Measurements from ENCODE around the gene VSIG10L.

Gene VSIG10L

DNA sequence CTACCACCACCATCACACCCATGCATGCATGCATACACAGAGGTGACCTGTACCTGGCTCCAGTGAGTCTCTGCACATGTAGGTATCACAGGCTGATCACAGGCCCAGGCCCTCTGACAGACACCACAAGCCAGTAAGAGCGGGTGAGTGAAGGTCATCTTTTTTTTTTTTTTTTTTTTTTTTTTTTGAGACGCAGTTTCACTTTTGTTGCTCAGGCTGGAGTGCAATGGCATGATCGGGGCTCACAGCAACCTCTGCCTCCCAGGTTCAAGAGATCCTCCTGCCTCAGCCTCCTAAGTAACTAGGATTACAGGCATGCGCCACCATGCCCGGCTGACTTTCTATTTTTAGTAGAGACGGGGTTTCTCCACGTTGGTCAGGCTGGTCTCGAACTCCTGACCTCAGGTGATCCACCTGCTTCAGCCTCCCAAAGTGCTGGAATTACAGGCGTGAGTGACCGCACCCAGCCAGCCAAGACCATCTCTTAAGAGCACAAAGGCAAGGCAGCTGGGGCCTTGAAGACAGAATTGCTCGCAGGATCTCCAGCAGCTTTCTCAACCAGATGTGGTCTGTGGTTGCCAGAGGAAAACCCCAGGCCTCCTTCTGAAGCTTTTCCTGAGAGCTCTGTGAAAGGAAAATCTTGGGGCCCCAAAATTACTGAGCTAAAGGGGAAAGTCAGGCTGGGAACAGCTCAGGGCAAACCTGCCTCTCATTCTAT lies 33.7 kb upstream of the VSIG10L start:
- Histone ChIP-seq H2AFZ (ENCODE audit: insufficient read depth, low read length, poor library complexity) (no peak overlapping the region), H3K4me3 (ENCODE audit: low read depth, low read length) (no peak overlapping the region), H3K4ac (ENCODE audit: low read depth, low read length) (no peak overlapping the region), H3K79me1 (ENCODE audit: low read length) (no peaks in the 10 kb centered on the region), H3K9ac (ENCODE audit: low read length) (no peak overlapping the region), H2BK12ac (ENCODE audit: low read length) (no peak overlapping the region), H4K12ac (ENCODE audit: low read depth, low read length) (no peak overlapping the region), H4K8ac (ENCODE audit: low read depth, low read length) (no peak overlapping the region), H3K36me3 (ENCODE audit: control insufficient read depth in 1 of 2, insufficient read depth in 2 of 2, low read length in 2 of 2) (no peaks in the 10 kb centered on the region), H2AK5ac (ENCODE audit: low read length) (no peak overlapping the region), H3K9me3 (ENCODE audit: insufficient read depth, low read depth, low read length) (peaks cover 3% of the 10 kb centered on the region), H3K4me1 (ENCODE audit: control insufficient read depth in 1 of 2, insufficient read depth in 2 of 2, low read length in 2 of 2) (no peaks in the 10 kb centered on the region), H3K23ac (ENCODE audit: low read length) (no peak overlapping the region), H2BK5ac (ENCODE audit: low read depth, low read length, poor library complexity) (no peak overlapping the region), H3K27ac (ENCODE audit: low read depth, low read length) (no peak overlapping the region), H2BK120ac (ENCODE audit: insufficient read depth, low read length, poor library complexity) (no peak overlapping the region), H3K4me2 (ENCODE audit: low read length) (no peak overlapping the region), H3K18ac (ENCODE audit: low read length) (no peak overlapping the region), H3K79me2 (ENCODE audit: control insufficient read depth, insufficient read depth, low read length, poor library complexity) (no peaks in the 10 kb centered on the region), H3K14ac (ENCODE audit: low read length) (no peak overlapping the region), H4K91ac (ENCODE audit: low read depth, low read length) (no peak overlapping the region), H3K27me3 (ENCODE audit: insufficient read depth, low read length) (no peaks in the 10 kb centered on the region)
- no peak for DNase-seq
- no CpG with 5 or more reads among the region's 11 CpGs for whole genome bisulfite sequencing (ENCODE audit: extremely low coverage, insufficient coverage, insufficient read length)

- Histone ChIP-seq H3K27ac (ENCODE audit: low read depth, low read length) (no peak within 1 kb of the TSS), H4K8ac (ENCODE audit: low read depth, low read length) (no peak within 1 kb of the TSS), H2BK5ac (ENCODE audit: low read depth, low read length, poor library complexity) (no peak within 1 kb of the TSS), H2AFZ (ENCODE audit: insufficient read depth, low read length, poor library complexity) (no peak within 1 kb of the TSS), H3K4me2 (ENCODE audit: low read length) (no peak within 1 kb of the TSS), H3K14ac (ENCODE audit: low read length) (no peak within 1 kb of the TSS), H2BK120ac (ENCODE audit: insufficient read depth, low read length, poor library complexity) (no peak within 1 kb of the TSS), H3K27me3 (ENCODE audit: insufficient read depth, low read length) (no peaks in the 10 kb centered on the region), H3K4me1 (ENCODE audit: control insufficient read depth in 1 of 2, insufficient read depth in 2 of 2, low read length in 2 of 2) (peaks cover 7 to 9% of the 10 kb centered on the region in 2 experiments), H3K9ac (ENCODE audit: low read length) (no peak within 1 kb of the TSS), H4K12ac (ENCODE audit: low read depth, low read length) (no peak within 1 kb of the TSS), H3K23ac (ENCODE audit: low read length) (no peak within 1 kb of the TSS), H3K4ac (ENCODE audit: low read depth, low read length) (no peak within 1 kb of the TSS), H2AK5ac (ENCODE audit: low read length) (no peak within 1 kb of the TSS), H3K4me3 (ENCODE audit: low read depth, low read length) (no peak within 1 kb of the TSS), H3K36me3 (ENCODE audit: control insufficient read depth in 1 of 2, insufficient read depth in 2 of 2, low read length in 2 of 2) (no peaks in the 10 kb centered on the region), H3K79me2 (ENCODE audit: control insufficient read depth, insufficient read depth, low read length, poor library complexity) (peaks cover 5% of the 10 kb centered on the region), H3K9me3 (ENCODE audit: insufficient read depth, low read depth, low read length) (no peaks in the 10 kb centered on the region), H4K91ac (ENCODE audit: low read depth, low read length) (no peak within 1 kb of the TSS), H2BK12ac (ENCODE audit: low read length) (no peak within 1 kb of the TSS), H3K18ac (ENCODE audit: low read length) (no peak within 1 kb of the TSS), H3K79me1 (ENCODE audit: low read length) (peaks cover 8% of the 10 kb centered on the region)
- no CpG with 5 or more reads among the region's 9 CpGs for WGBS (ENCODE audit: extremely low coverage, insufficient coverage, insufficient read length)
- DNase-seq = no peak
These were observed 30.9 kb upstream of the VSIG10L start, which contains the start of gene NKG7 for GRCh38 chr19:51372649-51373504. TSS of gene NKG7 (minus strand) at chr19:51372654. CDS start at chr19:51372535, 119 bp downstream.

DNA sequence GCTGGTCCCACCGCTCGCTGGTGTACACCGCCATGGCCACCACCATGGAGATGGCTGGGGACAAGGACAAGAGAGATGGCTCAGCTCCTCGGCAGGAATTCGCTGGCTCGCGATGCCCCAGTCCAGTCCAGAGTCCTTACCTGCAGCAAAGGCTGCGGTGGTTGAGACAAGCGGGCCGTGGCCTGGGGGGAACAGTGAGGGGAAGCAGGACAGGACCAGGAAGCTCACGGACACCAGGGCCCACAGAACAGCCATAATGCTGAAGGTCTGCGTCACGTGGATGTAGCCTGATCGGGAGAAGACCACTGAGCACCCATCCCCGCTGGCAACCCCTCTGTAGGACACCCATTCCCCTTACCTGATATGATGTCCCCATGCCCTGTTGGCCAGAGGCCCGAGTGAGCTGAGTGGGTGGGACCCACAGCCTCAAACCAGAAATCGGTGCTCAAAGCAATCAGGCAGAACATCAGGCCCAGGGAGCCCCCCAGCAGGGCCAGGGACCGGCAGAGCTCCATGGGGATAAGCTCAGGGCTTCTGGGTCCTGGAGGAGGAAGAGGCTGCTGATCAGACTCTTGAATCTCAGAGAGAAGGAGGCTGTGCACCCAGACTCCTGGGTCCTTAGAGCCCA lies 30.2 kb upstream of the VSIG10L start:
- Histone ChIP-seq H2BK12ac (ENCODE audit: low read length) (no peak overlapping the region), H4K91ac (ENCODE audit: low read depth, low read length) (no peak overlapping the region), H3K18ac (ENCODE audit: low read length) (no peak overlapping the region), H3K4me3 (ENCODE audit: low read depth, low read length) (no peak overlapping the region), H3K9ac (ENCODE audit: low read length) (no peak overlapping the region), H2BK5ac (ENCODE audit: low read depth, low read length, poor library complexity) (no peak overlapping the region), H2AK5ac (ENCODE audit: low read length) (no peak overlapping the region), H3K14ac (ENCODE audit: low read length) (no peak overlapping the region), H3K36me3 (ENCODE audit: control insufficient read depth in 1 of 2, insufficient read depth in 2 of 2, low read length in 2 of 2) (no peaks in the 10 kb centered on the region), H3K79me2 (ENCODE audit: control insufficient read depth, insufficient read depth, low read length, poor library complexity) (peaks cover 7% of the 10 kb centered on the region), H3K9me3 (ENCODE audit: insufficient read depth, low read depth, low read length) (no peaks in the 10 kb centered on the region), H4K12ac (ENCODE audit: low read depth, low read length) (no peak overlapping the region), H2BK120ac (ENCODE audit: insufficient read depth, low read length, poor library complexity) (no peak overlapping the region), H3K4me1 (ENCODE audit: control insufficient read depth in 1 of 2, insufficient read depth in 2 of 2, low read length in 2 of 2) (peaks cover 7 to 9% of the 10 kb centered on the region in 2 experiments), H3K4me2 (ENCODE audit: low read length) (no peak overlapping the region), H2AFZ (ENCODE audit: insufficient read depth, low read length, poor library complexity) (no peak overlapping the region), H3K27ac (ENCODE audit: low read depth, low read length) (no peak overlapping the region), H4K8ac (ENCODE audit: low read depth, low read length) (no peak overlapping the region), H3K4ac (ENCODE audit: low read depth, low read length) (no peak overlapping the region), H3K23ac (ENCODE audit: low read length) (no peak overlapping the region), H3K27me3 (ENCODE audit: insufficient read depth, low read length) (no peaks in the 10 kb centered on the region), H3K79me1 (ENCODE audit: low read length) (peaks cover 12% of the 10 kb centered on the region)
- whole genome bisulfite sequencing (ENCODE audit: extremely low coverage, insufficient coverage, insufficient read length) = no CpG with 5 or more reads among the region's 18 CpGs
- DNase-seq = no peak

GRCh38 chr19:51371186-51371690 lies 29.3 kb upstream of the VSIG10L start:
- Histone ChIP-seq H3K4ac (ENCODE audit: low read depth, low read length) (no peak overlapping the region), H3K4me3 (ENCODE audit: low read depth, low read length) (no peak overlapping the region), H3K79me2 (ENCODE audit: control insufficient read depth, insufficient read depth, low read length, poor library complexity) (peaks cover 12% of the 10 kb centered on the region), H4K12ac (ENCODE audit: low read depth, low read length) (no peak overlapping the region), H3K9ac (ENCODE audit: low read length) (no peak overlapping the region), H3K14ac (ENCODE audit: low read length) (no peak overlapping the region), H3K36me3 (ENCODE audit: control insufficient read depth in 1 of 2, insufficient read depth in 2 of 2, low read length in 2 of 2) (no peaks in the 10 kb centered on the region), H3K4me1 (ENCODE audit: control insufficient read depth in 1 of 2, insufficient read depth in 2 of 2, low read length in 2 of 2) (peaks cover 7 to 9% of the 10 kb centered on the region in 2 experiments), H3K4me2 (ENCODE audit: low read length) (no peak overlapping the region), H2BK12ac (ENCODE audit: low read length) (no peak overlapping the region), H3K27ac (ENCODE audit: low read depth, low read length) (no peak overlapping the region), H4K91ac (ENCODE audit: low read depth, low read length) (no peak overlapping the region), H2AK5ac (ENCODE audit: low read length) (no peak overlapping the region), H3K79me1 (ENCODE audit: low read length) (peaks cover 19% of the 10 kb centered on the region), H2BK120ac (ENCODE audit: insufficient read depth, low read length, poor library complexity) (no peak overlapping the region), H4K8ac (ENCODE audit: low read depth, low read length) (no peak overlapping the region), H3K27me3 (ENCODE audit: insufficient read depth, low read length) (no peaks in the 10 kb centered on the region), H3K9me3 (ENCODE audit: insufficient read depth, low read depth, low read length) (no peaks in the 10 kb centered on the region), H2BK5ac (ENCODE audit: low read depth, low read length, poor library complexity) (no peak overlapping the region), H3K18ac (ENCODE audit: low read length) (no peak overlapping the region), H2AFZ (ENCODE audit: insufficient read depth, low read length, poor library complexity) (no peak overlapping the region), H3K23ac (ENCODE audit: low read length) (no peak overlapping the region)
- DNase-seq = no peak
- WGBS (ENCODE audit: extremely low coverage, insufficient coverage, insufficient read length) = no CpG with 5 or more reads among the region's 8 CpGs

Data from trophoblast cell (in vitro differentiated cells and primary cell).